T-helper 1 cell treated with Interleukin-12 subunit alpha and Interleukin-12 subunit beta and Interleukin-4 antibody, amounts not matched to agents 30 μg/mL and 1 μg/mL, for 36 hours (primary cell): ENCODE data around the gene TBC1D16.
"Not testable (repeated sequence)": the region's sequence is repeated elsewhere in the genome, so short reads cannot be mapped to it uniquely, and the experiment has no call there.

Source experiments
- H3K27ac Mint-ChIP-seq: one replicate; pipeline ENCODE4 v1.8.0; 2021; ENCODE audit warnings: mild to moderate bottlenecking, mixed read lengths
- H3K27me3 Mint-ChIP-seq: one replicate; pipeline ENCODE4 v1.8.0; 2021; ENCODE audit warnings: low read depth, mixed read lengths
- H3K36me3 Mint-ChIP-seq: one replicate; pipeline ENCODE4 v1.8.0; 2021; ENCODE audit warnings: low read depth, mixed read lengths
- H3K4me1 Mint-ChIP-seq: one replicate; pipeline ENCODE4 v1.8.0; 2021; ENCODE audit warnings: low read depth, mixed read lengths
- H3K4me3 Mint-ChIP-seq: one replicate; pipeline ENCODE4 v1.8.0; 2021; ENCODE audit warnings: mild to moderate bottlenecking, moderate library complexity, mixed read lengths
- H3K9me3 Mint-ChIP-seq: one replicate; pipeline ENCODE4 v1.8.0; 2021; ENCODE audit warnings: mixed read lengths

TBC1D16 gene

DNA sequence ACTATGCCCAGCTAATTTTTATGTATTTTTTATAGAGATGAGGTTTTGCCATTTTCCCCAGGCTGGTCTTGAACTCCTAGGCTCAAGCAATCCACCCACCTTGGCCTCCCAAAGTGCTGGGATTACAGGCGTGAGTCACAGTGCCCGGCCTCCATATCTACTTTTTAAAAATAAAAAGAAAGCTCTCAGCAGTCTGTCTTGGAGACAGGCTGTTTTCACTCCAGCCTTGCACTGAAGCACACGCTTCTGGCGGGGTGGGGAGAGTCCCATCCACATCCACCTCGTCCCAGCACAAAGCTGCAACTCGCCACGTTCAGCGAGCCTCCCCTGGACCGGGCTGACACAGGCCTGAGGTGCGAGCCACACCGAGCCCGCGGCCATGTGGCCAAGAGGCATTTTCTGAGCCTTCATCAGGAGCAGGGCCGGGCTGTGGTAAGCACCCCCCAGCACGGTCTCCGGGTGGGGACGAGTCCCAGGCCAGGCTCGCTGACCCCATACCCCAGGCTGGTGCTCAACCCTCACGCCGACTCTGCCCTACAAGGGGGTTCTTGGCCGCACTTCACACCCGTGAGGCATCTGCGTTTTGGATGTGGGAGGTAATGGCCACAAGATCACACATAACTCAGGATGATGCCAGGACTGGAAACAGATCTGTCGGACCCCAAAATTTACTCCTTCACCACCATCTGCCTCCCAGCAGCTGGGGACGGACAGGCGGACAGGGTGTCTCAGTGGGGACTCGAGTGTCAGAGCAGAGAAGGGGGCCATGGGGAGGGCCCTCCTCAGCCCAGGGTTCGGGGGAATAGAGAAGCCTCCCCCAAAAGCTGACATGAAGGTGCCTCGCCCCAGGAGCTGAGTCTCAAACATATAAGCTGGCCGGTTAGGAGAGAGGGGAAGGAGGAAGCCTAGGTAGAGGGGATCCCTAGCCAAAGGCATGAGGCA lies 28.6 kb downstream of the TBC1D16 start:
- H3K27me3 Mint-ChIP-seq, result no peaks in the 10 kb centered on the region
- no peak overlapping the region for H3K4me3 Mint-ChIP-seq
- no peaks in the 10 kb centered on the region for H3K9me3 Mint-ChIP-seq
- H3K36me3 Mint-ChIP-seq, result no peaks in the 10 kb centered on the region
- peaks cover 3% of the 10 kb centered on the region for H3K4me1 Mint-ChIP-seq
- no peak overlapping the region for H3K27ac Mint-ChIP-seq

DNA sequence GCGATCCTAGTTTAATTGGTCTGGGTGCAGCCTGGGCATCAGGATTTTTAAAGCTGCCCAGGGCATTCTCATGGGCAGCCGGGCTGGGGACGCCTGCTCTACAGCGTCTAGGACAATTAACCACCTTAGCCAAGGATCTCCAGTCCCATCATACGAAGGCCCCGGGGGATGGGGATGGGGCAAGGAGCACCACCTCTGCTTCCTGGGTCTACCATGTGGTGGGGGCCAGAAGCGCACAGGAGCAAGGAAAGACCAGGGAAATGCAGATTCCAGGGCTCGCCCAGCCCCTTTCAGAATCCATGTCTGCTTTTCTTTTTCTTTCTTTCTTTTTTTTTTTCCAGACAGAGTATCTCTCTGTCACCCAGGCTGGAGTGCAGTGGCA lies 29.3 kb downstream of the TBC1D16 start:
- H3K27me3 Mint-ChIP-seq, result no peaks in the 10 kb centered on the region
- no peaks in the 10 kb centered on the region for H3K9me3 Mint-ChIP-seq
- H3K36me3 Mint-ChIP-seq, result no peaks in the 10 kb centered on the region
- H3K27ac Mint-ChIP-seq, result no peak overlapping the region
- H3K4me1 Mint-ChIP-seq, result peaks cover 3% of the 10 kb centered on the region
- H3K4me3 Mint-ChIP-seq, result no peak overlapping the region

DNA sequence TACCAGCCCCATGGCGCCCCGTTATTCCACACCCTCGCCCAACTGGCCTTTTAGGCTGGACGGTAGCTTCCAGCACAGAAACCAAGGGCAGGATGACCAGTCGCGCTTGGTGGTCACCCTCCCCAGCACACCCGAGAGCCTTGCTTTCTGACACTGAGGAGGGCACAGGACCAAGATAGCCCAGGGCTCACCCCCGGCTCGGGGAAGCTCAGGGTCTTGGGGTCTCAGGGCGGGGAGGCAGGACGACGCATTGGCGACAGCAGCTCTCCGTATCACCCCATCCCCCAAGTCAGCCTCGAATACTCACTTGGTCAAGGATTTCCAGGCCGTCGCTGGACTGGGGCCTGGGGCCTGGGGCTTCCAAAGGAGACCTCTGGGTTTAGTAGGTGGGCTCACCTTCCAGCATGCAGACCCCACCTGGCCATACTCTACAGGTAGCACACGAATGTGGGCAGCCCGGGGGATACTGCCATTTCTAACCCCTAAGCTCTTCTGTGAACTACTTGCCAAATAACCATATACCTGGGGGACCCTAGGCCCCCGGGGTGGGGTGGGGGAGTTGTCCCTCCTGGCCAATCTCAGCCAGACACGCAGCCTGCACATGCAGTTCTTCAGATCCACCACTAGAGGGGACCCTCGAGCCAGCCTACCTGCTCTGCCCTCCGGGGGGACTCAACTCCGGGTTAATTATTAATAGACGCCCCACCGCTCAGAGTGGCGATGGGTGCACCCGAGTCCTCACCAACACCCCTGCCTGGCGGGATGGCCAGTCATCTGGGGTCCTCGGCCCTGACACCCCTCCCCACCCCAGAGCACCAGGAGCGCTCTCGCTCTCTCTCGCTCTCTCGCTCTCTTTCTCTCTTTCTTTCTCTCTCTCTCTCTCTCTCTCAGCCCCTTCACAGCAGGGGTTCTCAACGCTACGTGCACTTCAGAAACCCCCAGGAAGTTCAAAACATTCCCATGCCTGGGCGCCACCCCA lies 30.0 kb downstream of the TBC1D16 start:
- Mint-ChIP-seq H3K9me3 (no peaks in the 10 kb centered on the region), H3K4me3 (no peak overlapping the region), H3K27ac (no peak overlapping the region), H3K36me3 (no peaks in the 10 kb centered on the region), H3K27me3 (no peaks in the 10 kb centered on the region), H3K4me1 (peaks cover 3% of the 10 kb centered on the region)

DNA sequence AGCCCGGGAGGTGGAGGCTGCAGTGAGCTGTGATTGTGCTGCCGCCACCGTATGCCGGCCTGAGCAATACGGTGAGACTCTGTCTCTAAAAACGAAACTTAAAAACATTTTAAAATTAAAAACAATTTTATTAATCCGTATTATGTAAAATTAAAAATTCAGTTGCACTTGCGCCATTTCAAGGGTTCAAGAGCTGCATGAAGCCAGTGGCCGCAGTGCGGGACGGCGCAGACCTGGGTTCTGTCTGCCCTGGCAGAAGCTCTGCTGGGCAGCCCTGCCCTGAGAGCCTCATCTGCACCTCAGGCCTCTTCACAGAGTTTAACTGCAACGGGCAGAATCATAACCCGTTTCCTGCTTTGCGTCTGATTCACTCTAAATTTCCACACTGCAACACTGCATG lies 31.7 kb downstream of the TBC1D16 start:
- Mint-ChIP-seq H3K36me3 (no peaks in the 10 kb centered on the region), H3K4me3 (no peak overlapping the region), H3K4me1 (peaks cover 3% of the 10 kb centered on the region), H3K9me3 (no peaks in the 10 kb centered on the region), H3K27me3 (no peaks in the 10 kb centered on the region), H3K27ac (no peak overlapping the region)

DNA sequence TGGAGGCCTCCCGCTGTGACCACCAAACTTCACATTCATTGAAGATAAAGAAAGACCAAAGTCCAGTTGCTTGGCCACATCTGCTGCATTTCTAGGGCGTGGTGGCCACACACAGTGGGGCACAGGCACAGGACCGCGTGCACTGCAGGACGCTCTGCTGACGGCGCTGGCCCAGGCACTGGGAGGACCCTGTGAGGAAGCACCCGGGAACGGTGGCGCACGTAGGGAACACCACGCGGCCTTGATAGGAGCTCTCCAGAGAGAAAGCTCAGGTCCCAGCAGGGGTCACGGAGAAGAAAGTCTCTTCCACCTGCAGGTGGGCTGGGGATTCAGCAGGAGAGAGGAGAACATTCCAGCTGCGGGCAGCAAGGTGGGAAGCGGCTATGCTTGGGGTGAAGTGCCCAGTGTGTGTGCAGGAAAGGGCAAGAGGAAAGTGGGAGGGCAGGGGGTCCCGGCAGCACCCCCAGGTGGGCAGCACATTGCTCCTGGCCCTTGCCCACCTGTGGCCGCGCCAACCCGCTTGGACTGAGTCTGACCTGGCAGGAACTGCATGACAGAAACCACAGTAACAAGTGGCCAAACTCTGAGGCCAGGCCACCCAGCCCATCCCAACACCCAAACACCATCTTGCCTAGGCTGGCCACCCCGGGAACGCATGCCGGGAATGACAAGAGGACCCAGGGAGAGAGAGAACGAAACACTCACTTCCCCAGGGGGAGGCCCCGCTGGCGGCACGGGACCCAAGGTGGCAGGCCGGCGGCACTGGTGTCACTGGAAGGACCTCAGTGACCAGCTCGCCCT lies 32.8 kb downstream of the TBC1D16 start:
- Mint-ChIP-seq H3K27ac (no peak overlapping the region), H3K27me3 (no peaks in the 10 kb centered on the region), H3K4me1 (peaks cover 5% of the 10 kb centered on the region), H3K9me3 (no peaks in the 10 kb centered on the region), H3K36me3 (no peaks in the 10 kb centered on the region), H3K4me3 (no peak overlapping the region)

DNA sequence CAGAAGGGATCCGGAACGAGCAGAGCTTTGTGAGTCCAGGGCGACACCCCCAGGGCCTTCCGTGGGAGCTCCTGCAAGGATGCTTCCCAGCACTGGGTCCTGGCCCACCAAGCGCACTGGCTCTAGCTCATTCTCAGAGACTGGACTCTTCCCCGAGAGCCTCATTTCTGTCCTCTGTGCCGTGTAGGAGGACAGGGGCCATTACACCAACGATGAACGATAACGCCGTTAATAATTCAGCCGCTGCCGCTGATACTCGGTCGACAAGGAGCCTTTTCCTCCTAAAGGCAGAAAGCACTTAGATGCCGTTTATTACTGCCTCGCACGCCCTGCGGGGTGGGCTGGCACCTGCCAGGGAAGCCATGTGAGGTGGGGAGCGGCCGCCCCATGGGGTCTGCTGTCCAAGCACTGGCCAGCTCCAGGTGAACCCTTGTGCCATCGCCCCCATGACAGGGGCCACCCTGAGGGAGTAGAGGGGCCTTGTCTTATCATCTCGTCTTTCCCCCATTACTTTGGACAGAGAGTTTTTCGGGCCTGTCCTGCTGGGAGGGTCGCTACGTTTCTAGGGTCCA lies 33.5 kb downstream of the TBC1D16 start:
- Mint-ChIP-seq H3K27ac (no peak overlapping the region), H3K9me3 (no peaks in the 10 kb centered on the region), H3K36me3 (no peaks in the 10 kb centered on the region), H3K4me3 (no peak overlapping the region), H3K27me3 (no peaks in the 10 kb centered on the region), H3K4me1 (peaks cover 12% of the 10 kb centered on the region)

DNA sequence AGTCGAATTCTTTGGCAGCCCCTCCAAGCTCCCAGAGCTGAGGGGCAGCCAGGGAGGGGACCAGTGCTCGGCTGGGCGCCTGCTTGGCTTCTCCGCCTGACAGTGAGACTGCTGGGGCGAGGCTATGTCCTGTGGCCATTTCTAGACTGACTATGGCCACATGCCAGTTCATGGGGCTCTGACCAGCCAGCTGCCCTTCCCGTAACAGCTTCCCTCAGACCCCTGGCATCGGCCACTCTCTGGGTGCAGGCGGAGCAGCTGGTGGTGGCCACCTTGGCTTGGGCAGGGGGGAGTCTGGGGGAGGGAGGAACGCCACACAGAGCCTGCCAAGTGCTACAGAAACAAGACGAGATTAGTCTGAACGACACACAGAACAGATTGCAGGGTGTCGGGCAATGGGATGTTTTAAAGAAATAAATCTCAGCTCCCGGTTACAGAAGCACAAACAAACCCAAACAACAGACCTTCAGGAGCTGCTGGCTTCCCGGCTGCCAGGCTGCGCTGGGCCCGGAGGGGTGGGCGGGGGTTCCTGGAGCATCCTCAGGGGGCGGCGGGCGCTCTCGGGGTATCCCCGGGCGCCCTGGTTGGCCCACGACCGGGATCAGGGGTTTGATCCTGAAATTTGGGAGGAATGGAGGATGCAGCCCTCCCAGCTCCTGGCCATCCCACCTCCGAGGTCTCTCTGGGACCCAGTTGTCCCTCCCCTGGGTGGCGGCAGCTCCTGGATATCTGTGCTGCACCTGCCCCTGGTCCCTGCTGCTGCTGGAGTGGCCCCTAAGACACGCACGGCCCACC lies 34.5 kb downstream of the TBC1D16 start:
- Mint-ChIP-seq H3K4me3 (no peak overlapping the region), H3K4me1 (peaks cover 20% of the 10 kb centered on the region), H3K36me3 (no peaks in the 10 kb centered on the region), H3K27me3 (no peaks in the 10 kb centered on the region), H3K9me3 (no peaks in the 10 kb centered on the region), H3K27ac (no peak overlapping the region)

DNA sequence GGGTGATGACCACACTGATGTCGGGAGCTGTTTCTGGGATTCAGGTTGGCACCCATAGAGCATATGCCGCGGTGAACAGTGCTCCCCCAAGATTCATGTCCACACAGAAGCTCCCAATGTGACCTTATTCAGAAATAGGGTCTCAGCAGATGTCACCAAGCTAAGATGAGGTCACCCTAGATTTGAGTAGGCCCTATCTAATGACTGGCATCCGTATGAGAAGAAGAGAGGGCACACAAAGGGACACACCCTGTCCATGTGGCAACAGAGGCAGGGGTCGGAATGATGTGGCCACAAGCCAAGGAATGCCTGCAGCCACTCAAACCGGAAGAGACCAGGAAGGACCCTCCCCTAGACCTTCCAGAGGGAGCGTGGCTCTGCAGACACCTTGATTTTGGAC lies 35.5 kb downstream of the TBC1D16 start:
- H3K36me3 Mint-ChIP-seq, result no peaks in the 10 kb centered on the region
- no peak overlapping the region for H3K4me3 Mint-ChIP-seq
- H3K4me1 Mint-ChIP-seq, result peaks cover 22% of the 10 kb centered on the region
- H3K27ac Mint-ChIP-seq, result no peak overlapping the region
- H3K27me3 Mint-ChIP-seq, result no peaks in the 10 kb centered on the region
- H3K9me3 Mint-ChIP-seq, result no peaks in the 10 kb centered on the region

DNA sequence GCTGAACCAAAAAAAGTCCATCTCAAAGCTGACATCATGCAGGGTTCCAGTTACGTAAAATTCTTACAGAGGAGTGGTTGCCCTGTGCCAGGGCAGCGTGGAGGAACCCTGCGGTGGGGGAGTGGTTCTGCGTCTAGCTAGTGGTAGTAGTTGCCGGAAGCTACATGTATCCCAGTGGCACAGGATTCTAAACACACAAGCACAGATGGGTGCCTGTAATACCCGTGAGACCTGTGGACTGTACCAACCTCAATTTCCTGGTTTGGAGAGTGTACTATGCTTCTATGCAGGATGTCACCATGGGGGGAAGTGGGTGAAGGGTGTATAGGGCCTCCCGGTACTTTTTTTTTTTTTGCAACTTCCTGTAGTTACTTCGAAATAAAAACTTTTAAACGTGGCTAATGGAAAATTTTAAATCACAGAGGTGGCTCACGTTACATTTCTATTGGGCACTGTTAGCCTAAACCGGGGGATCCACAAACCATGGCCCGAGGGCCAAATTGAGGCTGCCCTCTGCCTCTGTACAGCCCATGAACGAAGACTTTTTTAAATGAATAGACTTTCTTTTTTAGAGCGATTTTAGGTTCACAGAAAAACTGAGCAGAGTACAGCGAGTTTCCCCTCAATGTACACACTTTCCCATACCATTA lies 38.5 kb downstream of the TBC1D16 start:
- no peaks in the 10 kb centered on the region for H3K9me3 Mint-ChIP-seq
- peak overlapping the region; percentile 70 for H3K4me3 Mint-ChIP-seq
- no peaks in the 10 kb centered on the region for H3K27me3 Mint-ChIP-seq
- peaks cover 35% of the 10 kb centered on the region for H3K4me1 Mint-ChIP-seq
- H3K27ac Mint-ChIP-seq, result peak overlapping the region; percentile 97
- H3K36me3 Mint-ChIP-seq, result no peaks in the 10 kb centered on the region

DNA sequence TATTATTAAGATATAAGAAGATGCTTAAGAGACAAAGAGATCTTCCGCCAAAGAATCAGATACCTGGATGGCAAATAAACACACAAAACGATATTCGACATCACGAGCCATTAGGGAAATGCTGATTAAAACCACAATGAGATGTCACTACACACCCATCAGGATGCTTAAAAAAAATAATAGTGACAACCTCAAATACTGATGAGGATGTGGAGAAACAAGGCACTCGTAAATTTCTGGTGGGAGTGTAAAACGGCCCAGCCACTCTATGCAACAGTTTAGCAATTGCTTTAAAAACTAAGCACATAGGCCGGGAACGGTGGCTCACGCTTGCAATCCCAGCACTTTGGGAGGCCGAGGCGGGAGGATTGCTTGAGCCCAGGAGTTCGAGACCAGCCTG lies 39.4 kb downstream of the TBC1D16 start:
- no peak overlapping the region for H3K4me3 Mint-ChIP-seq
- no peaks in the 10 kb centered on the region for H3K36me3 Mint-ChIP-seq
- no peaks in the 10 kb centered on the region for H3K27me3 Mint-ChIP-seq
- H3K4me1 Mint-ChIP-seq, result peaks cover 35% of the 10 kb centered on the region
- peak overlapping the region; percentile 45 for H3K27ac Mint-ChIP-seq
- no peaks in the 10 kb centered on the region for H3K9me3 Mint-ChIP-seq

DNA sequence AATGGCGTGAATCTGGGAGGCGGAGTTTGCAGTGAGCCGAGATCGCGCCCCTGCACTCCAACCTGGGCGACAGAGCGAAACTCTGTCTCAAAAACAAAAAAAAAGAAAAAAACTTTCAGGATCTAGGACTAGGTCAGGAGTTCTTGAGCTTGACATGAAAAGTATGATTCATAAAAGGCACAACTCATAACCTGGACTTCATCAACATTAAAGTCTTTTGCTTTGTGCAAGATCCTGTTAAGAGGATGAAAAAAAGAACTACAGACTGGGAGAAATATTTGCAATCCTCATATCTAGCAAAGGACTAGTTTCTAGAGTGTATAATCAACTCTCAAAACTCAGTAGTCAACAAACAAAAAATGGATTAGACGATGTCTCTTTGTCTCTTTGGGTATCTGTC lies 40.0 kb downstream of the TBC1D16 start:
- Mint-ChIP-seq H3K4me1 (peaks cover 35% of the 10 kb centered on the region), H3K27ac (no peak overlapping the region), H3K36me3 (no peaks in the 10 kb centered on the region), H3K27me3 (no peaks in the 10 kb centered on the region), H3K4me3 (no peak overlapping the region), H3K9me3 (no peaks in the 10 kb centered on the region)

DNA sequence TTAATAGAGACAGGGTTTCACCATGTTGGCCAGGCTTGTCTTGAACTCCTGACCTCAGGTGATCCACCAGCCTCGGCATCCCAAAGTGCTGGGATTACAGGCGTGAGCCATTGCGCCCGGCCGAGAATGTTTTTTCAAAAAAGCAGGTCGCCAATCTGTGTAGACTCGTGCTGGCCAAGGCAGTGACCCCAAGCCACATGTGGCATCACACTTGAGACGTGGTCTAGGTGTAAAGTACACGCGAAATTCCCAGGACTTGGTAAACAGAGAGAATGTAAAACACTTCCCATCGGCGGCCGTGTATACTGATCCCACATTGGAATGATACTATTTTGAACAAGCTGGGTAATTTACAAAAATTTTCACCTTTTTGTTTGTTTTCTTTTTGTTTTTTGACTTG lies 41.1 kb downstream of the TBC1D16 start:
- H3K27ac Mint-ChIP-seq, result no peak overlapping the region
- no peaks in the 10 kb centered on the region for H3K27me3 Mint-ChIP-seq
- no peaks in the 10 kb centered on the region for H3K9me3 Mint-ChIP-seq
- no peaks in the 10 kb centered on the region for H3K36me3 Mint-ChIP-seq
- H3K4me1 Mint-ChIP-seq, result peaks cover 35% of the 10 kb centered on the region
- H3K4me3 Mint-ChIP-seq, result no peak overlapping the region

DNA sequence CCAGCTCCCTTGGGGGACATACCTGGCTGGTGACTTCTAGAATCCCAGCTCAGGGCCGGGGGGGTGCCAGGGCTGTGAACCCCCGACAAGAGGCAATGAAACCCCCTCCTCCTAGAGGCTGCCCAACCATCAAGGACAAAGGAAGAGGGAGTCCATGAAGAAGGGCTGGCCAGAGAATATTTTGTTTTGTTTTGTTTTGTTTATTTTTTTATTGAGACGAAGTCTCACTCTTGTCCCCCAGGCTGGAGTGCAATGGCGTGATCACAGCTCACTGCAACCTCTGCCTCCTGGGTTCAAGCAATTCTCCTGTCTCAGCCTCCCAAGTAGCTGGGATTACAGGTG lies 41.5 kb downstream of the TBC1D16 start:
- H3K4me3 Mint-ChIP-seq, H3K27me3 Mint-ChIP-seq, H3K9me3 Mint-ChIP-seq, H3K36me3 Mint-ChIP-seq, H3K27ac Mint-ChIP-seq: not testable (repeated sequence)
- H3K4me1 Mint-ChIP-seq, result peaks cover 35% of the 10 kb centered on the region
